GM12801 (cell line): ENCODE data around the gene SPG7.

Source experiments
- CTCF ChIP-seq: IDR thresholded peaks from one replicate; pipeline ENCODE4 v1.5.1; 2011; ENCODE audit warnings: control low read depth; ENCODE audit not compliant: insufficient read length; ENCODE audit errors: extremely low read depth

SPG7 gene

GRCh38 chr16:89599902-89600301 lies 91.7 kb downstream of the SPG7 start:
- TF ChIP-seq CTCF: no peak

DNA sequence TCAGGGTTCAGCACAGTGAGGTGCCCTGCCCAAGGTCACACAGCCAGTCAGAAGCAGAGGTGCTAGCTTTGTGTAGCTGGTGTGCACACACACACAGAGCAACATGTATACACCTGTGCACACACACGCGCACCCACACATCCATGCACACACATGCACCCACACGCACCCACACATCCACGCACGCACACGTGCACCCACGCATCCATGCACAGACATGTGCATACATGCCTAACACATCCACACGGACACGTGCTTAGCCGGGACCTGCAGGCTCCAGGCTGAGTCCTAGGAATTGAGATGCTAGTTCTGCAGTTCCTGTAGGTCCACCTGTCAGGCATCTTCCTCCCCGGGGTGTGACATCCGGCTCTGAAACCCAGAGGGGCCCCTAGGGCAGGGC lies 92.2 kb downstream of the SPG7 start:
- no peak for TF ChIP-seq CTCF

DNA sequence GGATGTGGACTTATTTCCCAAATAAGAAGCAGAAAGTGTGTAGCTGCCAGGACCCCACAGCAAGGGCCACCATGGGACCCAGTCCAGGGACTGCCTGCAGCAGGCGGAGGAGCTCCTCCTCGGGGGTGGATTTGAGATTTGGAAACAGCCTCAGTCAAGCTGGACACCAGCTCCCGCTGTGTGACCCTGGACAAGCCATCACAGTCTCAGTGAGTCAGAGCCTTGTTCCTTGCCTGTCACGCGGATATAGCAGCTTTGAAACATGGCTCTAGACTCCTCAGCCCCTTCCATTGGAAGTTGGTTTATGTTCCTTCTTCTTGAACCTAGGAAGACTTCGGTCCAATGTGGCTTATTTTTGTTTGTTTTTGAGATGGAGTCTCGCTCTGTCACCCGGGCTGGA lies 92.8 kb downstream of the SPG7 start:
- no peak for TF ChIP-seq CTCF

DNA sequence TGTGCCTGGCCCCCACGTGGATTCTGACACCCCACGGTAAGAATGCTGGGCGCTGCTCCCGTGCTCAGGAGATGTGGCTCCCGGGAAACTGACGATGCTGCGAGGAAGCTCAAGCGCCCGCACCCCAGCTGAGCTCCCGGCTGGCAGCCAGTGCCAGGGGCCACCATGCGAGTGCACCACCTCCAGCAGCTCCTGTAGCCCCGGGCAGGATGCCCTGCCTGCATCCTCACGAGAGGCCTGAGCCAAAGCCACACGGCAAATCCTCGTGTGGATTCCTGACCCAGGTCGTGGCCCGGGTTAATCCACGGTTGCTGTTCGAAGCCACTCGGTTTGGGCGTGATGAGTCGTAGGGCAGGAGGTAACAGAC lies 93.7 kb downstream of the SPG7 start:
- no peak for TF ChIP-seq CTCF

DNA sequence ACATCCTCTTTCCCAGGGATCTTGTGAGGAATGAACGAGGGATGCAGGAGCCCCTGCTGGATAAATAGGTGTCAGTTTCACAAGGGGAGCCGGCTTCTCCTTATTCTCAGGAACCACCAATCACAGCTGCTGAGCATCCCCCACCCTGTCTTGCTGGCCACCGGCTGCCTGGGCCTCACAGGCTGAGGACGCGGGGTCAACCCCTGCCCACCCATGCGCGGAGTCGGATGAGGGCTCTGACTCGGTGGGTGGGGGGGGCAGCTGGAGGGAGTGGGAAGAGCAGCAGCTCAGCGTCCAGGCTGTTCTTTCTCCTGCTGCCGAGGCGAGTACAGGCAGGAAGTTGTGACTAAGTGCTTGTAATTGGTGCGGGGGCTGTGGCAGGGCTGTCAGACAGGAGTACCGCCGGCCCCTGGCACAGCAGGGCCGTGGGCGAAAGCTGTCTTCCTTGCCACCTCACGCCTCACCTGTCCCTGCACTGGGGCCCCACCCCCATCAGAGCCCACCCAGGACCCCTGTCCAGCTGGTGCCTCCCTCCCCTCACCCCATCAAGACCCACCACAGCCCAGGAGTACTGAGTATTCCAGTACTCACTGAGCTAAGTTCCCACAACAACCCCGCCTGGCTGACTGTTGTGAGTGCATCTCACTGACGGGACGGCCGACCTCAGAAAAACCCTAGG lies 94.2 kb downstream of the SPG7 start:
- TF ChIP-seq CTCF: no peak

- TF ChIP-seq CTCF: no peak
These were observed 94.9 kb downstream of the SPG7 start for GRCh38 chr16:89602952-89603590.

DNA sequence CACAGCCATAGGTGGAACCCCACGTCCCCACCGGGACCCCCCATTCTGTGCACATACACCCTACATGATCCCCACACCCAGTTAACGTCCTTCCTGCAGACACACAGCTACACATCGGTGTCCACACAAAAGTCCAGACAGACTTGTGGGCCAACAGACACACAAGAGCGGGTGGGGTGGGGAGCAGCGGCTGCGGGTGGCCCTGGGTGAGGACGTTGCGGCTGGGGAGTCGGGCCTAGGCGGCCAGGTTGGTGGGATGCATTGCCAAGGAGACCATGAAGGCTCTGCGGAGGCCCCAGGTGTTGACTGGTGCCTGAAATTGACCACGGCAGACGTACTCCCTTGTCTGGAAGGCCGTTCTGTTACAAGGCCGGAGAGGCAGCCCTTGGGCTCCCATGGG lies 96.6 kb downstream of the SPG7 start:
- TF ChIP-seq CTCF: no peak
